H7 (cell line): Measurements from ENCODE around the gene TTR. TPM values are rescaled to one million over a fixed set of nuclear protein-coding genes. Genes with fewer than 3 reads are reported as not detected.

ENCODE experiments used
- DNase-seq: peaks from one replicate; pipeline ENCODE4 v3.0.0; 2012
- H3K27me3 ChIP-seq: 2 replicates; pipeline ENCODE4 v1.6.0; 2011; ENCODE audit warnings: mild to moderate bottlenecking, low read length; ENCODE audit not compliant: control insufficient read depth, insufficient read depth
- H3K36me3 ChIP-seq: replicated peaks from 2 replicates; pipeline ENCODE4 v1.5.1; 2011; ENCODE audit warnings: low read length; ENCODE audit not compliant: control insufficient read depth, insufficient read depth
- H3K4me3 ChIP-seq: 2 replicates; pipeline ENCODE4 v1.5.1; 2011; ENCODE audit warnings: low read depth, mild to moderate bottlenecking, control low read depth, low read length, moderate library complexity; ENCODE audit not compliant: insufficient read depth
- total RNA-seq: library from RNA; depleted of rRNA; stranded (reverse); fragments of >200 nt; shearing (Covaris generic); gene quantifications from 2 replicates; pipeline ENCODE4 v1.2.3, GENCODE V29; 2014

The TTR gene
- total RNA-seq, 1 experiment from 2014 or later: not detected

DNA sequence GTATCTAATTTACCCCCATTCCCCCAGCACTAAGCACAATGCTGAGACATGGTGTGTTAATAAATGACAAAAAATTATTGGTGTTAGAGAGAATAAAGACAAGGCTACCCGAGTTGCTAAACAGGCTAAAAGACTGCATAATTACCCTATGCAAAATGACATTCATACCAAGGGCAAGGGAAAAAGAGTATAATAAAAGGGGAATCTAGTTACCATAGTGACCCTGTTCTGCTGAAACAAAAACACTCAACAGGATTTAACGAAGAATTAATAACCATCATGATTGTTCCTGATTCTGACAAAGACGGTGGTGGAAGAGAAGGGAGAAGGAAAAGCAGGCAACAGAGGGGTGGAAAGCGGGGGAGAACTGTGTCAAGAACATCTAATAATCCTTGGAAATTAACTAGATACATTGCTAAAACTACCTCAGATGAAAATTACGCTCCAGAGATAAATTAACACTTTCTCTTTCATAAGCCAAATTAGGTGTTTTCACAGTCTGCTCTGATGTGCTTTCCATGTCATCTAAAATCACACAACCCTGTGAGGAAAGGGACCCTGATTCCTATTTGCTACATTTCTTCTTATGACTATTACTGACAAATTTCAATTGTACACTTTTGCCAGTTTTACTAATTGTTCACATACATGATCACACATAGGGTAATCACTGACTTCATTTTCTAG is 25.5 kb downstream of the TTR start:
- Histone ChIP-seq H3K36me3 (no peaks in the 10 kb centered on the region), H3K4me3 (no peak overlapping the region), H3K27me3 (no peaks in the 10 kb centered on the region)
- DNase-seq: no peak

DNA sequence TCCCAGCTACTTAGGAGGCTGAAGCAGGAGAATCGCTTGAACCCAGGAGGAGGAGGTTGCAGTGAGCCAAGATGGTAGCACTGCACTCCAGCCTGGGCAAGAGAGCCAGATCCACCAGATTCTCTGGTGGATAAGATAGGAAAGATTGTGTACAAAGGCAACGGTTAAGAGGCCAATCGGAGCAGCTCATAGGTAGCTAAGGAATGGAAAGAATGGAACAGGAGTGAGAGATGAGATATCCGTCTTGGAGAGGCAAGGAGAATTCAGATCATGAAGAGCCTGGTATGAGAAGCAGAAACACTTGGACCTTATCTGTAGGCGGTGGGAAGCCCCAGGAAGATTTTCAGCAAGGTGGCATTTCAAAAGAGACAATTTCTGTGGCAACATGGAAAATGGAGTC is 27.1 kb downstream of the TTR start:
- Histone ChIP-seq H3K27me3 (no peaks in the 10 kb centered on the region), H3K4me3 (no peak overlapping the region), H3K36me3 (no peaks in the 10 kb centered on the region)
- no peak for DNase-seq

- H3K27me3 ChIP-seq: no peaks in the 10 kb centered on the region
- no peak for DNase-seq
- no peaks in the 10 kb centered on the region for H3K36me3 ChIP-seq
- H3K4me3 ChIP-seq: no peak overlapping the region
These were observed 27.6 kb downstream of the TTR start for GRCh38 chr18:31619291-31619690.

DNA sequence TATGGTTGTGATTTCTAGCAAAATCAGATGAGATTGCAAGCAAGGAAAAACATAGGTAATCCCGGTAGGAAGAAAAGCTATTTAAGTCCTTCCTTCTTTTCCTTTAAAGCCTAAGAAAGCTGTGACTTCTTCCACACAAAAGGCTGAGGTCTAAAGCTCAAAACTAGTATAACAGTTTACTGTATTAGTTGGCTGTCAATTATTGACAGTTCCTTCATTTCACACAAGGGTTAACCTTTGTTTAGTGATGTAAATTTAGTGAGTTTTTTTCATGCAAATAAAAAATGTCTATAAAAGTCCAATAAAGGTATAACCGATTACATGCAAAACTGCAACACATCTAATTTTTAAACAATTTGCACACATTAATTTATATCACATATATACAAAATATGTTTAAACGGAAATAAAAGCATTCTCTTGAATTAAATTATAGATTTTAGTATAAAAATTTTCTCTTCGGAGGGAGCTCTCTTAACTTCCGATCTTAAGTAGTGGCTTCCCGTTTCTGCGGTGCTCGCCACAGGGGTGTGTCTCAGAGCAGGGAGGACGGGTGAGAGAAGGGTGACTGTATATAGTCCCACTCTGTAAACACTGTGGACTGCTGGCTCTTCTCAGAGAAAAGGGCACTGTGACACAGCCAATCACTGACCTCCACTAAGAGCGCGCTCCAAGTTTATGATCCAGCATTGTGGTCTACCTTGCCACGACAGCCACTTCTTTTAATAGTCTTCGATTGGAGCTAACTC is 33.4 kb downstream of the TTR start:
- Histone ChIP-seq H3K36me3 (peaks cover 13% of the 10 kb centered on the region), H3K4me3 (no peak overlapping the region), H3K27me3 (no peaks in the 10 kb centered on the region)
- DNase-seq: no peak

GRCh38 chr18:31626409-31626808 is 34.7 kb downstream of the TTR start:
- Histone ChIP-seq H3K4me3 (no peak overlapping the region), H3K27me3 (no peaks in the 10 kb centered on the region), H3K36me3 (peaks cover 19% of the 10 kb centered on the region)
- DNase-seq: no peak

GRCh38 chr18:31630549-31630948 is 38.9 kb downstream of the TTR start:
- no peaks in the 10 kb centered on the region for H3K27me3 ChIP-seq
- peaks cover 19% of the 10 kb centered on the region for H3K36me3 ChIP-seq
- no peak for DNase-seq
- H3K4me3 ChIP-seq: no peak overlapping the region

DNA sequence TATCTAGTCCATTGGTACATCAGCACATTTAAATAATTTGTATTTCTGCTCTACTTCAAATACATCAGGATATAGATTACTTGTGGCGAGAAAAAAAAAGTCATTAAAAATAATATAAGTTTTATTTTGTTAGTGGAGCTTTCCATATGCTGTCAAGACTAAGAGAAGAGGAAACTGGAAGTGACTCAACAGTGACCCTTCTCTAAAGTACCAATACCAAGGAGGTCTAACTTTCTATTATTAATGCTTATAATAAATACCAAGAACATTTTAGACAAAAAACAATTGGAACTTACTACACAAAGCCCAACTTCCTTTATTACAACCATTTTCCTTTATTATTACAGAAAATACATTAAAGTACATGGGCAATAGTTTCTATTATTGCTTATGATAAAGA is 39.8 kb downstream of the TTR start:
- no peaks in the 10 kb centered on the region for H3K27me3 ChIP-seq
- H3K36me3 ChIP-seq: peaks cover 19% of the 10 kb centered on the region
- H3K4me3 ChIP-seq: no peak overlapping the region
- DNase-seq: no peak

- Histone ChIP-seq H3K4me3 (no peak overlapping the region), H3K36me3 (peaks cover 18% of the 10 kb centered on the region), H3K27me3 (no peaks in the 10 kb centered on the region)
- DNase-seq: no peak
These were observed 40.7 kb downstream of the TTR start for GRCh38 chr18:31632356-31632755.

GRCh38 chr18:31633392-31634330 is 42.0 kb downstream of the TTR start:
- Histone ChIP-seq H3K4me3 (no peak overlapping the region), H3K36me3 (peaks cover 11% of the 10 kb centered on the region), H3K27me3 (no peaks in the 10 kb centered on the region)
- no peak for DNase-seq

- peaks cover 7% of the 10 kb centered on the region for H3K36me3 ChIP-seq
- H3K4me3 ChIP-seq: no peak overlapping the region
- no peak for DNase-seq
- no peaks in the 10 kb centered on the region for H3K27me3 ChIP-seq
These were observed 42.6 kb downstream of the TTR start for GRCh38 chr18:31634331-31634713.

GRCh38 chr18:31636387-31636786 is 44.7 kb downstream of the TTR start:
- DNase-seq: no peak
- H3K36me3 ChIP-seq: no peaks in the 10 kb centered on the region; the same call in none of the 2 replicates
- H3K4me3 ChIP-seq: no peak overlapping the region
- no peaks in the 10 kb centered on the region for H3K27me3 ChIP-seq

GRCh38 chr18:31637445-31637844 is 45.8 kb downstream of the TTR start:
- Histone ChIP-seq H3K4me3 (no peak overlapping the region), H3K36me3 (peaks cover 2% of the 10 kb centered on the region), H3K27me3 (no peaks in the 10 kb centered on the region)
- DNase-seq: no peak

DNA sequence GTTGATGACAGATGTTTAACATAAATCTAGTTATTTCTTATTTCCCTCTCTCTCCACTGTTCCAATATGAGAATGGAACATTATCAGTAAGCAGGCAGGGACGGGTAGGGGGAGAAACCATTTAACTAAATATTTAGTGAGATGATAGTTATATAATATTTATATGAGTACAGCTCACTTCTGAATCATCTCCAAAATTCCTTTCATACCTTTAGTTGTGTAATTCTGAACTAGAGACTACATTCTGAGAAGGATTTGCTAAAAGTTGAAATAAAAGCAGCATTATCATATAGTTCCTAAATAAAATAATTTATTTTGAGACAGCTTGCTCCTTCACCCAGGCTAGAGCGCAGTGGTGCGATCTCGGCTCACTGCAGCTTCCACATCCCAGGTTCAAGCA is 51.3 kb downstream of the TTR start:
- DNase-seq: no peak
- Histone ChIP-seq H3K36me3 (peaks cover 2% of the 10 kb centered on the region; the same call in 1 of the 2 replicates), H3K27me3 (no peaks in the 10 kb centered on the region), H3K4me3 (no peak overlapping the region)

- DNase-seq: no peak
- Histone ChIP-seq H3K36me3 (peaks cover 2% of the 10 kb centered on the region; the same call in 1 of the 2 replicates), H3K27me3 (no peaks in the 10 kb centered on the region), H3K4me3 (no peak overlapping the region)
These were observed 53.7 kb downstream of the TTR start for GRCh38 chr18:31645411-31645810.
